HG02588 (cell line): ENCODE measurements around the gene RIMBP2.

ENCODE experiments used
- ATAC-seq: cut with Tn5 transposase; IDR thresholded peaks from one replicate; pipeline ENCODE4 v1.9.1; 2021; ENCODE audit warnings: mild to moderate bottlenecking, moderate library complexity; ENCODE audit not compliant: unreplicated experiment

The RIMBP2 gene

DNA sequence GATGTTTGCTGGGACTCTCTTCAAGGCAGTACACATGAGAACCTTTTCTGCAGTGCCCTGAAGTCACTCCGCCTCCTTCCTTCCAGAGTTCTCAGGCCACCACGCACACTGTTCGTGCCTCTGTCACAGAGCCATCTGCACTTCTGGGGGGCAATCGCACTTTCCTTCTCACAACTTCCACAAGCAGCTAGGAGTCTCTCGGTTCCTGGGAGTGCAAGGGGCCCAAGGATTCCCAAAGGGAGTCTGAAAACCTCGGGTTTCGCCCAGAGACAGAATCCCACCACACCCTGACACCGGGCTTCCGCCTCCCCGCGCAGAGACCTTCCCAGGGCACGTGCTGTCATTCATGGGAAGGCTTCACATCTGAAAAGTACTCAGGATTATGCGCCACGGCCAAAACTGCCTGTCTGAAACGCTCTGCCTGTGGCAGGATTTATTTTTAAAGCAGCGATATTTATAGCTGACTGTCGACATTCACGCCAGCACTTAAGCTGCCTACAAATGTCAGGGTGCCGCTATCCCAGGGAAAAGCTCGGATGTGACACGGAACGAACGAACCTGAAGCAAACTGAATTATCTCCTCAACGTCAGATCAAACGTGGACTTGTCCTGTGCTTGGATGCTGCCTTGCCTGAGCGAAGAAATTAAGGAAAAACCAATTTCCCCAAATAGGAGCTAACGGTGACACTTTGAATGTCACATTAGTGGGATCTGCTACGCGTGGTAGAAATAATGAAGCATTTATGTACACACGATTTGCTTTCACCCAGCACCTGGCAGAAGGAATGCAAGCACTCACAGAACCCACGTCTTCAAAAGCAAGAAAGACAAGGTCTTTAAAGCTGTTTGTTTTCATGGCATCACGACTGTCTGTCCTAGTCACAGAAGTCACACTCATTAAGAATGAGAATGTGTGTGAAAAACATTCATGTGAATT is 224.4 kb downstream of the RIMBP2 start:
- ATAC-seq, result no peak

DNA sequence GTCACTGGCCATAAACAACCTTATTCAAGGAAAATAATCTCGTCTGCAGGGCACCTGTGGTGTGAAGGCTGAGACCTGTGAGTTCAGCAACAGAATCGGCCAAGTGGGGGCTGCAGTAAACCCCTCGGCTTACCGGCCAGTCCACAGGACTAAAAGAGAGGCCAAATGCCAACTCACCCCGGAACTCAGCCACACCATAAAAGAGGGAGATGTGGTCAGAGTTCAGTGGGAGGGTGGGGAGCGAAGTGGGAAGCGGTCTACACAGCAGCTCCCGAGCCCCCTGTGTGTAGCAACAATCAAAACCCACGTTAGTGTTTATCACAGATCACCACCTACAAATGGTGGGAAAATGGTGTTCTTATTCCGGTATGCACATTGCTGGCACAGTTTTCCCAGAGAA is 225.4 kb downstream of the RIMBP2 start:
- no peak for ATAC-seq

DNA sequence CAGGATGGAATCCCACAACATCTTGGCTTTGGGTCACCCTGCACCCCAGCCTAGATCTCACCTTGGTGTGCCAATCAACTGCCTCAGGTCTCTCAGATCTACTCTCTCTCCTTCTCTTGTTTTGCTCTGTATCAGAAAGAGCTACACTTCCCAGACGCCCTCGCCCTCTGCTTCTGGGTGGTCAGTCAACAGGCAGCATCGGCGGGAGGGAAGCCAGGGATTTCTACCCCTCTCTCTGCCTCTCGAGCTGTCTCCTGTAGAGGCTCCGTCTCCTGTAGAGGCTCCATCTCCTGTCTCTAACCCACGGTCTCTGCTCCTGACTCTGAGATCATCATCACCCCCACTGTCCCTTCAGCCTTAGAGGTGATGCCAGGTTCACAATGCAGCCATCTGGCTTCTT is 226.8 kb downstream of the RIMBP2 start:
- no peak for ATAC-seq

DNA sequence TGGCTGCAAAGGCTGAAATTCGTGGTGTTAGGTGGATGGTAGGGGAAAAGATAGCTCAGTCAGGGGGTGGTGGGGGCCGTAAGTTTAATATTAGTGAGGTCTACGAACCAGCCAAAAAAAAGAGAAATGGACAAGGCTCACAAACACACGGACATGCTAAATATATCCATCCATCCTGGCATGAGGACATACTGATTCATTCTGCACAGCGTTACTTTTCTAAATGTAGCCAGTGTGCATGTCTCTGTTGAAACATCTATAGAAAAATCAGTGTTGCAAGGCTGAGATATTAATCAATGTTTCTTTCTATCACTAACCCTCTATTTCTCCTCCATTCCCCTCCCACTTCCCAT is 227.8 kb downstream of the RIMBP2 start:
- no peak for ATAC-seq

DNA sequence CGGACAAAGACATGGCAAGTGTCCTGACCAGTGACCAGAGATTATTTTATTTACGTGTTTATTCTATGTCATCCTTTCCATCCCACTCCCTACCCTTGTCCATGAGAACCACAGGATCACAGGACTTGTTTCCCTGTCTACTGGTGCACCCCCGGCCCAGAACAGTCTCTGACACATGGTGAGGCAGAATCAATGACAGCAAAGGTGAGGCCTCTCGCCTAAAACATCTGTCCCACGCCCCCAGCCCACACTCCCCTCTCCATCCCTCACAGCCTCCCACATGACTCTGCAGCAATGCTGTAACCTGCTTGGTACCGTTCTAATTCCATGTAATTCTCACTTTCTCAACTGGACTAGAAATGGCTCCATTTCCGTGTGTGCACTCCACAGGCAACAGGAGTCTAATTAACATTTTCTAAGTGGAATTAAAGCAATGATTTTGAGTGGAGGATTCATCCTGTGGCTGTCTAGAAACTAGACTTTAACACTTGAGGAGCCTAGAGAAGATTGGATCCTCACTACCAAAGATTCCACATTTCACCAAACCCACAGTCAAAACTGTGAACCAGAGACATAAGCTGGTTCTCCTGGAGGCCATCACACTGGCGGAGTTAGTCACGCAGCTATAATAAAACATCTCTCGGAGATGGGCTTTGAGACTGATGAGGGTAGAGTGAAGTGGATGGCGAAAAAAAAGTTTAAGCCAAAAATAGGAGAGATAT is 228.3 kb downstream of the RIMBP2 start:
- ATAC-seq, result no peak

DNA sequence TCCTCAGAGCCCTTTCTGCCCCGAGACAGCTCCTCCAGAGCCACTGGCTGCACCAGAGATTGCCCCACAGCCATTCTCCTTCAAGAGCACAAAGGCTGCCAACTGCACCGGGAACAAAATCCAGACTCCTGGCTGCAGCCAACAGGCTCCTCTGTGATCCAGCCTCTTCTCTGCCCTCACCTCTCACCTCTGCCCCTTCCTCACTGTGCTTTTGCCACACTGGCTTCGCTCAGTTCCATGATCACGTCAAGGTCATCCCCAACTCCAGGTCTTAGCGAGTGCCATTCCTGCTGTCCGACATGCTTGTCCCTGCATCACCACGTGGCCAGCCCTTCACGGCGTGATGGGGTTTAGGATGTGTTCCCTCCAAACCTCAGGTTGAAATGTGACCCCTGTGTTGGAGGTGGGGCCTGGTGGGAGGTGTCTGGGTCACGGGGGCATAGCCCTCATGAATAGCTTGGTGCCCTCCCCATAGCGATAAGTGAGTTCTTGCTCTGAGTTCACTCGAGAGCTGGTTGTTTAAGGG is 229.1 kb downstream of the RIMBP2 start:
- no peak for ATAC-seq

DNA sequence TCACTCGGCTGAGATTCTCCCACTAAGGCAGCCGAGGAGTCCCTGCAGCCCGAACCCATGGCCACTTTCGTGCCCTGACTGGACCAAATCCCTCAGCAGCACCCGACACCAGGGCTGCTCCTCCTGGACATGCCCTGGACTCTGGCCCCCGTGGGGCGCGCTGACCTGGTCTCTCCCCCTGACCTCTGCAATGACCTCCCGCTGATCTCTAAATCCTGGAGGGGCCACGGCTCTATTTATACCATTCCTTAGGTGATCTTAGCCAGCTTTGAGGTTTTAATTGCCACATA is 230.0 kb downstream of the RIMBP2 start:
- no peak for ATAC-seq

DNA sequence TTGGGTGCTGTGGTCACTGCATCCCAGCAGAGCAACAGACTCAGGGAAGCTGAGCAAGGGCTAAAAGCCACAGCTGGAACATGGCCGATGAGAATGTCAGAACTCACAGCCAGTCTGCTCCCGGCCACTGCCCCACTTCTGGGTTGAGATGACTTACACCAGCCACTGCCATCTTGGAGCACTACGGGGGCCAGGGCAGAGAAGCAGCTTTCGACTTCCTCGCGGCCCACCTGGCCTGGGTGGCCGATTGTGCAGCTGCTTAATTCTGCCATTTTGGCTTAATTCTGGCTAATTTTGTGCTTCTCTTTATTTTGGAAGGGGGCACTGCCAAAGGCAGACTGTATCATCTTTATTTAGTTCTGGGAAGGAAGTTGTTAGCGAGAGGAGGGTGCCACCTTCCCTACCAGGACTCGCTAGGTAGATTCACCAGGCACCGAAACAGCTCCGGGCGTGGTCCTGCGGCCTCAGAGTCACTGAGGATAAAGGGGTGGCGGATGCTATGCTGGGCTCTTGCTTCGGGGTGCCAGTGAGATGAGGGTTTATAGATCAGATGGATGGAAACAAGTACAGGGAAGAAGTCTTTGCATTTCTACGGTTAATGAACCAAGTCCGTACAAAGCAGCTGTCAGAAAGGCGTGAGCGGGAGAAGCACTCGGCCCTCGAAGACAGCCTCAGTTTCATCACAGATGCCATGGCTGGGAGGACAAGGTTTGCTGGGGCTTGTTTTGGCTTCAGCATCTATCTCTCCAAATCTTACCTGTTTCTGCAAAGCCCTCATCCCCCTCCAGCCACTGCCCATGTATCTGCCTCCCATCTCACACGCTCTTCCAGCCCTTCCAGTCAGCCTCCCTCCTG is 230.6 kb downstream of the RIMBP2 start:
- no peak for ATAC-seq

DNA sequence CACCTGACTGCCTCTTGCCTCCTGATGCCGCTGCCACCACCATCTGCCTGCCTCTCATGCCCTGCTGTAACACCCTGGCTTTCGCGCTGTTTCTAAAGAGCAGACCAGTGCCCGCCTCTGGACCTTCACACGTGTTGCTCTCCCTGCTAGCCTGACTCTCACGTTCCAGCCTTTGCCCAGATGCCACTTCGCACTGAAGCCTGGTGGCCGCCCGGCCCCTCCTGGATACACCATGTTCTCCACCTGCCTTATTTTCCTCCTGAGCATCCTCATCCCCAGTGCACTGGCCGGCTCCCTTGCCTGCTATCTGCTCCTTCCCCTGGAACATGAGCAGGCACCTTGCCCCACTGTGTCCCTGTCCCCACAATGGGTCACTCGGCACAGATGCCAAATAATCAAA is 231.9 kb downstream of the RIMBP2 start:
- no peak for ATAC-seq

DNA sequence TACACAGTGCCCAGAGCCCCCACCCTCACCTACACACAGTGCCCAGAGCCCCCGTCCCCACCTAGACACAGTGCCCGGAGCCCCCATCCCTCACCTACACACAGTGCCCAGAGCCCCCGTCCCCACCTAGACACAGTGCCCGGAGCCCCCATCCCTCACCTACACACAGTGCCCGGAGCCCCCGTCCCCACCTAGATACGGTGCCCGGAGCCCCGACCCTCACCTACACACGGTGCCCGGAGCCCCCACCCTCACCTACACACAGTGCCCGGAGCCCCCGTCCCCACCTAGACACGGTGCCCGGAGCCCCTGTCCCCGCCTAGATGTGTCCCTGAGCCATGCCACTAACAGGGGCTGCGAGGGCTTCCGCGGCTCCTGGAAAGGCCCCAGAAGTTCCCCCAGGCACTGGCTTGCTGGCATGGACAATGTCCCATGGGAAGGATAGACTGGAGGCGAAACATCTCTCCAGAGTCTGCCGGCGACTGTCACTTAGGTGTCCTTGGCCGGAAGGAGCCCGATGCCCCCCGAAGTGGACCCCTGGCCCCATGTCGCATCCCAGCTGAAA is 232.4 kb downstream of the RIMBP2 start:
- no peak for ATAC-seq

DNA sequence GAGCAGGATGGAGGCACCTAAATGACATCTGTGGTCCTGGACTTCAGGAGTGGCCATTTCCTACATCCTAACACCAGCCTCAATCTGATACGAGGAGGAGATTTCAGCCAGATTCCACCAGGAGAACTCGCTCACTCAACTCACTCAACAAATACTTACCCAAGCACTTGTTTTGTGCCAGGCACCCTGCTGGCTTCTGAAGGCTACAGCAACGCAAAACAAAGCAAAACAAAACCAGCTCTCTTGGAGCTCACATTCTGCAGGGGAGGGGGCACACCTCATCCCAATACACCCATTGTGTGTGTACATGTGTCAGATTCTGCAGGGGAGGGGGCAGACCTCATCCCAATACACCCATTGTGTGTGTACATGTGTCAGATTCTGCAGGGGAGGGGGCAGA is 233.7 kb downstream of the RIMBP2 start:
- no peak for ATAC-seq

DNA sequence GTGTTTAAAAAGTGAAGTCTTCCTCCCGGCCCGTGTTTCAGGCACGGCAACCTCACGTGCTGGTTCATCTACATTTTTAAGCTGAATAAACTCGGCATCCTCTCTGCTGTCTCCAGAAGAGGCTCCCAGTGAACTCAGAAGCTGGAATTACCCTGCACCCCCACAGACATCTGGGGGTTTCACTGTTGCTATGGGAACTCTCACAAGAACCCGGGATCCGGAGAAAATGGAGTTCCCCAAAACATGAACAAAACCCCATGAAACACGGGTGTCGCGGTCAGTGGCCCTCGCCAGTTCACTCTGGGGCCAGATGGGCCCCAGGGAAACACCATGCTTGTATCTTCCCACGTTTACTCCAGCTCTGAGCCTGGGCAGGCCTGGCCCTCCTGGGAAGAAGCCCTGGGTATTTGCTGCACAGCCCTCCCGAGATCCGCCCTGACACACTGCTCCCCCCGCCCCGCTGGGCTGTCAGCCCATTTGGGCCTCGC is 234.7 kb downstream of the RIMBP2 start:
- ATAC-seq, result no peak

DNA sequence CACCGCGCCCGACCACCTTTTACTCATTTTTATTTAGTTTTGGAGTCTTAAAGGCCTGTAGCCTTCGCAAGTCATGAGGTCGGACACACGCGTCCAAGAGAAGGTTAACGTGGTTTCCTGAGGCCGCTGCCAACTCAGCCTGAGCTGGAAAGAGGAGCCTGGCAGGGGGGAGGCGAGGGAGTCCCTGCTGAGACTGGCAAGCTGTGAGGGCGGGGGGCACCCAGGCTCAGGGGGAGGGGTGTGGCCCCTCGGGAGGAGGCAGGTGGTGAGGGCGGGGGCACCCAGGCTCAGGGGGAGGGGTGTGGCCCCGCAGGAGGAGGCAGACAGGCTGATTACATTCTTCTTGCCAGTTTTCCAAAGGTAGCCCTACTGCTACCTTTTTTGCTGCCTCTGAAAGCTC is 235.2 kb downstream of the RIMBP2 start:
- ATAC-seq, result no peak

DNA sequence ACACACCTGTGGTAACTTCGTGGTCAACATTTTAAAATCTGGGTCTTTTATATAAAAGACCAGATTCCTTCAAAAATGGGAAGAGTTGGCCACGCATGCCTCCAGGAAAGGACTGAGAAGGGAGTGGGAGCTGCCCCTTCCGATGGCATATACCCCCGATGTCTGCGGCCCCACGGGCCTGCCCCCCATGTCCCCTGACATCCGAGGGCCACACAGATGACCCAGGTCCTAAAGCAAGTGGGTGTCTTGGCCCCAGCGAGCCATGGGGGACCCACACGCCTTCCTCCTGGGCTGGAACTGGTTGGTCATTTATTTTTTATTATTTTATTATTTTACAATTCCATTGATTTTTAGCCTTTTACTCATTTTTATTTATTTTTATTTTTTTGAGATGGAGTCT is 235.9 kb downstream of the RIMBP2 start:
- ATAC-seq, result no peak

DNA sequence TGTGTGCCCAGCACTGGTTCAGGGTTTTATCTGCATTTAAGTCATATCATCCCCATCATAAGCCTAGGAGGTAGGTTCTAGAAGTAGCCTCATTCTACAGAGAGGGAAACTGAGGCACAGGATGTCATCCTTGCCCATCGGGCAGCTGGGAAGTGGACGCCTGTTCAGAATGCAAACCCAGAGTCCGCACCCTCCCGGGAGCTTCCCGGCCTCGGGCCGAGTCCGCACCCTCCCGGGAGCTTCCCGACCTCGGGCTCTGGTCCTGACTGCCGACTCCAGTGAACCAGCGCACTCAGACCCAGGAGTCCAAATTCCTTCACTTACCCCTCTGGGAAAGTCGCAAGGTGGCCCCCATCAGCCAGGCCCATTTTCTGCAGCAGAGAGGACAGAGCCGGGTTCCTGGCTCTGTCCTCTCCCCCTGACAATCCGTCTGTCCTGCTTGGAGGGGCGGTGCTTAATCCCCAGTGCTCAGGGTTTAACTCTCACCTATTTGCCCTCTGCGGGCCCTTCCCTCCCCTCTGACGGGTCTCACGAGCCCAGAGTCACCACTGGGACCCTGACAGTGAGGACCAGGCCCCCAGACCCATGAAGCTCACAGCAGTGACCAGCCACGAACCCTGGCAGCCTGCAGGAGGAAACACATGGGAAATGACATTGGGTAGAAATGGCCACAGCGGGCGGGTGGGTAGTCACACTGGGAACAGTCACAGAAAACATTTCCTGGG is 236.5 kb downstream of the RIMBP2 start:
- ATAC-seq, result no peak

DNA sequence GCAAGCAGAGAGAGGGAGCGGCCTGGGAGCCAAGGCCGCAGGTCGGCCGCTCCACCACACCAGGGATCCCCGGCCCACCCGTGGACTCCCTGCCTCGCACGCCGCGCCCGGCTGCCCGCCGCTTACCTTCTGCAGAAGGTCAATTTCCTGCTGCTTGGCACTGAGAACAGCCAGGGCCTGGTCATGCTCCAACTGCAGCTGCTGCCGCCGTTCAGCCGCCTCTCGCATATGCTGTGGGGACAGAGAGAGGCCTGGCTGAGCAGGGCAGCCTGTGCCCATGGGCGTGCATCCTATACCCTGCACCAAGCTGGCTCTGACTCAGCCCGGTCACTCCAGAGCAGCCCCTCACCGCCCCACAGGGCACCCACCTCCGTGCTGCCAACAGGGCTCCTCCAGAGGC is 237.3 kb downstream of the RIMBP2 start:
- no peak for ATAC-seq

DNA sequence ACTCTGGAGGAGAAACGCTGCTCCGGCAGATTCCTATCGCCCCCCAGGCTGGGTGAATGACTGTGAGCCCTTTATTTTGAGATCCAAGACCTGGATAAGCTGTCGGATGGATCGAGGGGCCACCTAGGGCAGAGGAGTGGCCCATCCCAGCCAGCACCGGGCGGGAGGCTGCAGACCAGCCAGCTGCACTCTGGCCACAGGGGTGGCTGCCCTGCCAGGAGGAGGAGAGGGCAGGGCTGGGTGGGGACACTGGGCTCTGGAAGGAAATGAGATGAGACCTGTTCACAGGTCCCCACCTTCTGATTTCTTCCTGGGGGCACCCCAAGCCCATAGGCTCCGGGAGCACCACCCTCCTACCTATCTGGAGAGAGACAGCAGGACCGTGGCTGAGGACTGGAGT is 238.4 kb downstream of the RIMBP2 start:
- ATAC-seq, result no peak

DNA sequence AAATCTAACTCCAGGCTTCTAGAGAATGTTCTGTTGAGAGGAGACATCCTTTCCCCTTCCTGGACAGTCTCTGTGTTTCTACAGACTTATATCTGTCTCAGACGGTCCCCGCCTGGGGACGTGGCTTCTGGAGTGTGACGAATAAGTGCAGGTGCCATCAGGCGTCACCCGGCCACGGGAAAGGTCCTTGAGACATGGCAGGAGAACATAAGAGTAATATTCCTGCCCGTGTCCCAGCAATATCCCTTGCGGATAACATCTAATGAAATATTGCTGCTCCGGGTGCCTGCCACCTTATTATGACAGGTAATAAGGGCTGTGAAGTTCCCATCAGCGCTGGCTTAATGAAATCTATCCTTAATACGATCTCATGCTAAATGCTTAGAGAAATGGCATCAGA is 238.8 kb downstream of the RIMBP2 start:
- no peak for ATAC-seq

DNA sequence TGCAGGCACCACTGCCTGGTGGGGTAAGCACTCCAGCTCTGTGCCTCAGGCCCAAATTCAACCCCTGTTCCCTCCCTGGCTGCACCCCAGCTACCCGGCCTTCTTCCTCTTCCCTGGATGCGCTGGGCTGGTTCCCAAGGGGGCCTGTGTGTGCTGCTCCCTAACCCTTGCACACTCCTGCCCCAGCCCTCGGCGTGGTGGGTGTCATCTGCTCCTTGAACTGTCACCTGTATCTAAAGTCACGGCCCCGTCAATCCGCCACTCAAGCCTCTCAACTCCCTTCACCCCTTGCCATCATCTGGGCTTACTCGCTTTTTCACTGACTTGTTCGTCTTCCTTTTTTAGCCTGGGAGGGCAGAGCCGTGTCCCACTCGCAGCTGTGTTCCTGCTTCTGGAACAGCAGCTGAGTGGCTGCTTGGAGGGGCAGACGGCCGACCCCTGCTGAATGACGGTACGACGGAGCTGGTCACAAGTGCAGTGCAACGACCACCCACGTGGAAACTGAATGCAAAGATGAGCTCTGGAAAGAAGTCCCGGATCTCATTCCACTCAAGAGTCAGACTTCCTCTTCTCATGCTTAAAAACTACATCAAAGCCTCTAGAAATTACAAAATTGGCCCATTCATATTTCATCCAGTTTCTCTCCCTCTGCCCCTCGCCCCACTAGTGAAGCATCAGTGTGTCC is 239.5 kb downstream of the RIMBP2 start:
- no peak for ATAC-seq
